Right lobe of liver (tissue), 6 donors: ENCODE measurements around the gene SLC35D2. TPM values are rescaled to one million over a fixed set of nuclear protein-coding genes. Genes with fewer than 3 reads are reported as not detected.

Experiments used
- ATAC-seq, 4 donors: fragments of 200-7000 bp; cut with Tn5 transposase; one replicate each; pipeline ENCODE4 v1.9.1; 2020; ENCODE audit warnings: mild to moderate bottlenecking in 4 of 4, moderate library complexity in 4 of 4
- DNase-seq, 3 donors: peaks; one replicate each; pipeline ENCODE4 v3.0.0-alpha.2; 2020
- H3K27ac ChIP-seq, 3 donors: fragments of 200-600 bp; one replicate each; pipeline ENCODE4 v1.8.0; 2022
- H3K27me3 ChIP-seq, 2 donors: fragments of 200-600 bp; one replicate each; pipeline ENCODE4 v1.8.0; 2022
- H3K36me3 ChIP-seq, 4 donors: fragments of 200-600 bp; sonication (generic) in 1 of 4; one replicate each; pipeline versions ENCODE4 v1.5.1 to v1.8.0; 2017 to 2022; ENCODE audit warnings: control low read depth in 1 of 4
- H3K4me1 ChIP-seq, 4 donors: fragments of 200-600 bp; sonication (generic) in 1 of 4; one replicate each; pipeline versions ENCODE4 v1.5.1 to v1.8.0; 2017 to 2022; ENCODE audit warnings: control low read depth in 1 of 4
- H3K4me3 ChIP-seq, 3 donors: fragments of 200-600 bp; one replicate each; pipeline ENCODE4 v1.8.0; 2022
- H3K9me3 ChIP-seq, 4 donors: fragments of 200-600 bp; sonication (generic) in 1 of 4; one replicate each; pipeline versions ENCODE4 v1.5.1 to v1.8.0; 2017 to 2022; ENCODE audit warnings: control low read depth in 1 of 4
- CTCF ChIP-seq, 4 donors: fragments of 200-600 bp in 3 of 4; fragments of 450-650 bp in 1 of 4; IDR thresholded peaks; one replicate each; pipeline versions ENCODE4 v1.5.1 to v1.8.0; 2016 to 2022; ENCODE audit warnings: antibody characterized with exemption in 4 of 4, mild to moderate bottlenecking in 2 of 4
- POLR2A ChIP-seq: fragments of 450-650 bp; IDR thresholded peaks from one replicate; pipeline ENCODE4 v1.6.1; 2017; ENCODE audit warnings: antibody characterized with exemption, mild to moderate bottlenecking
- WGBS: methylation state at CpG from one replicate; pipeline ENCODE4 v1.1.6; 2018; ENCODE audit warnings: low coverage, low lambda C conversion rate; ENCODE audit not compliant: insufficient coverage; ENCODE audit errors: missing lambda C conversion rate; 5-methylcytosine and 5-hydroxymethylcytosine counted together
- intact Hi-C, 2 donors: fragments of 100-400 bp; cut with DNase I; formaldehyde crosslinking; loops; one replicate each; pipeline versions ENCODE4 v1.11.2 to v1.14.1; 2022
- total RNA-seq, 6 experiments: library from RNA; depleted of rRNA in 2 of 6; stranded (reverse); fragments of >200 nt in 2 of 6; fragmentation: NEBNext Ultra II Directional in 3 of 6; extraction: Animal tissue kit (Norgen Biotek cat#: 25700) in 3 of 6; gene quantifications; one replicate each; pipeline versions ENCODE4 v1.1.0 to v1.2.4, GENCODE V29; 2016 to 2023
- donor health status: DM: no; HTN: yes; CAD: no.
- donor health status: DM: no; HTN: no; CAD: no.
- donor health status: DM: no; HTN: no; CAD: no.
- donor health status: DM: no; HTN: yes; CAD: no.
- donor health status: DM: no; HTN: yes; CAD: no.

Gene SLC35D2
- total RNA-seq, 6 experiments from 2014 or later, result 28.9 to 48.1 (median 34.3) TPM

- TF ChIP-seq CTCF (IDR thresholded peaks at IDR 0.05) (no peak), POLR2A (no peak)
- peaks cover 0 to 21% (median 11%) of the 10 kb centered on the region in 4 donors for H3K4me1 ChIP-seq
- DNase-seq (no peak), ATAC-seq (no peak)
- H3K27ac ChIP-seq, result no peak overlapping the region
- WGBS, result 86% methylated on average over 4 of the region's 6 CpGs
- no peaks in the 10 kb centered on the region for H3K9me3 ChIP-seq
- H3K36me3 ChIP-seq, result no peaks in the 10 kb centered on the region
- no peak overlapping the region for H3K4me3 ChIP-seq
- intact Hi-C loops, result no loop called here
- H3K27me3 ChIP-seq, result no peaks in the 10 kb centered on the region
These were observed 40.5 kb upstream of the SLC35D2 start for GRCh38 chr9:96423985-96424336.

- Histone ChIP-seq H3K36me3 (no peaks in the 10 kb centered on the region), H3K27ac (no peak overlapping the region), H3K27me3 (no peaks in the 10 kb centered on the region), H3K4me1 (peaks cover 0 to 21% (median 11%) of the 10 kb centered on the region in 4 donors), H3K9me3 (no peaks in the 10 kb centered on the region), H3K4me3 (no peak overlapping the region)
- TF ChIP-seq POLR2A (no peak), CTCF (IDR thresholded peaks at IDR 0.05) (no peak)
- DNase-seq, result no peak
- no peak for ATAC-seq
- intact Hi-C loops, result no loop called here
- 100% methylated on average over 3 of the region's 8 CpGs for WGBS
These were observed 39.9 kb upstream of the SLC35D2 start for GRCh38 chr9:96423322-96423984.

GRCh38 chr9:96420468-96421219 is 37.1 kb upstream of the SLC35D2 start:
- Histone ChIP-seq H3K9me3 (no peaks in the 10 kb centered on the region), H3K27me3 (no peaks in the 10 kb centered on the region), H3K36me3 (no peaks in the 10 kb centered on the region), H3K4me1 (peaks cover 0 to 27% (median 15%) of the 10 kb centered on the region in 4 donors), H3K27ac (peak overlapping the region; percentile 88 to 94 (median 92)), H3K4me3 (peak overlapping the region in 1 of 3 donors; percentile 88)
- TF ChIP-seq POLR2A (no peak), CTCF (IDR thresholded peaks at IDR 0.05) (no peak)
- peak in 1 of 3 donors; percentile 73 for DNase-seq
- intact Hi-C loops, result no loop called here
- peak; percentile 25 to 55 (median 40) for ATAC-seq
- 12% methylated on average over 6 of the region's 6 CpGs for WGBS

- Histone ChIP-seq H3K9me3 (no peaks in the 10 kb centered on the region), H3K4me3 (peak overlapping the region; percentile 64 to 88 (median 84)), H3K27me3 (no peaks in the 10 kb centered on the region), H3K4me1 (peaks cover 0 to 27% (median 15%) of the 10 kb centered on the region in 4 donors), H3K36me3 (no peaks in the 10 kb centered on the region), H3K27ac (peak overlapping the region; percentile 88 to 94 (median 92))
- TF ChIP-seq CTCF (IDR thresholded peaks at IDR 0.05), result no peak
- no peak for TF ChIP-seq POLR2A
- intact Hi-C loops, result loop anchor here in 1 of 2 donors (10.0 kb wide), 1 partner anchor 95 kb away; no protein-coding TSS in a partner anchor
- ATAC-seq (no peak), DNase-seq (no peak)
- WGBS, result 8% methylated on average over 2 of the region's 2 CpGs
These were observed 36.1 kb upstream of the SLC35D2 start for GRCh38 chr9:96419691-96419969.
